ENCODE measurements around the gene GRB10. TPM values are rescaled to one million over a fixed set of nuclear protein-coding genes. Genes with fewer than 3 reads are reported as not detected.

The GRB10 gene
- total and polyA plus RNA-seq, 11 donors = 14.7 to 38.2 (median 28.0) TPM

DNA sequence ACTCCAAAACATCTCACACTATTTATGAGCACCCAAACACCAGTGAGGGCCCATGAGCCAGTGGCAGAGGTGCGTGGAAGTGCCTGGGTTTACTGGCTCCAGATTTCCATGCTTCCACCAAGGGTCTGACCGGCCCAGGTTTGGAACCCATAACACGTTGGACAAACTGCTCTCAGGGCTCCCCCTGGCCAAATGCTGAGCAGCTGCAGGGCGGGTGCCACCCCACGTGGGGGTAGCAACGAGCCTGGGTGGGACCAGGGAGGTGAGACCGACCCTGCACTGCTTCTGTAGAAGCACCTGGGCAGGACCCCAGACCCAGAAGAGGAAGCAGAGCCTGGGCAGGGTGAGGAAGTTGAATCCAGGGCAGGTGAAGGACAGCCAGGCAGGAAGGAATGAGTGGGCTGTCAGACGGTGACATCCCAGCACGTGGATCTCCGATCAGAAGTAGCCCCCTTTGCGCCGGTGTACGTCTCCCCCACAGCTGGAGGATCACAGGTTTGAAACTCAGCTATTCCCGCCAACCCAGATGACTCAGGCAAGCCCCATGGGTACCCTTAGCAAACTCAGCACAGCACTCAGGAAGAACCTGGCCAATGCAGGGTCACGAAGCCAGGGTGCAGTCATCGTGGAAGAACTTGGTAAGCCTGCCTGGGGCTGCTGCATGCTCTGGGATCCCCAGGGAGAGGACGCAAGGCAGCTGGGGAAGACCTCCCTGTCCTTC, 117.1 kb downstream of the GRB10 start:
- WGBS, 4 donors = 69 to 78% (median 74%) methylated on average over 13 to 17 of the region's 17 CpGs
- Histone ChIP-seq H3K9me3 (no peaks in the 10 kb centered on the region), H3K4me1 (peaks cover 2 to 94% (median 78%) of the 10 kb centered on the region in 12 donors), H3K4me3 (no peak overlapping the region), H3K36me3 (peaks cover 0 to 27% (median 5%) of the 10 kb centered on the region in 9 donors), H3K27me3 (no peaks in the 10 kb centered on the region), H3K27ac (peak overlapping the region in 6 of 12 donors; percentile 14 to 83 (median 62))
- ATAC-seq (no peak), DNase-seq (peak in 1 of 5 donors; percentile 48)
- intact Hi-C loops (cut with DNase I) = loop anchor here in 2 of 10 donors (2.0 to 5.0 kb wide), 2 partner anchors 33 to 43 kb away; no protein-coding TSS in a partner anchor
- TF ChIP-seq, protein P1, sequence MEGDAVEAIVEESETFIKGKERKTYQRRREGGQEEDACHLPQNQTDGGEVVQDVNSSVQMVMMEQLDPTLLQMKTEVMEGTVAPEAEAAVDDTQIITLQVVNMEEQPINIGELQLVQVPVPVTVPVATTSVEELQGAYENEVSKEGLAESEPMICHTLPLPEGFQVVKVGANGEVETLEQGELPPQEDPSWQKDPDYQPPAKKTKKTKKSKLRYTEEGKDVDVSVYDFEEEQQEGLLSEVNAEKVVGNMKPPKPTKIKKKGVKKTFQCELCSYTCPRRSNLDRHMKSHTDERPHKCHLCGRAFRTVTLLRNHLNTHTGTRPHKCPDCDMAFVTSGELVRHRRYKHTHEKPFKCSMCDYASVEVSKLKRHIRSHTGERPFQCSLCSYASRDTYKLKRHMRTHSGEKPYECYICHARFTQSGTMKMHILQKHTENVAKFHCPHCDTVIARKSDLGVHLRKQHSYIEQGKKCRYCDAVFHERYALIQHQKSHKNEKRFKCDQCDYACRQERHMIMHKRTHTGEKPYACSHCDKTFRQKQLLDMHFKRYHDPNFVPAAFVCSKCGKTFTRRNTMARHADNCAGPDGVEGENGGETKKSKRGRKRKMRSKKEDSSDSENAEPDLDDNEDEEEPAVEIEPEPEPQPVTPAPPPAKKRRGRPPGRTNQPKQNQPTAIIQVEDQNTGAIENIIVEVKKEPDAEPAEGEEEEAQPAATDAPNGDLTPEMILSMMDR (IDR thresholded peaks at IDR 0.05) = no peak
- no peak for TF ChIP-seq POLR2A (IDR thresholded peaks at IDR 0.05)

DNA sequence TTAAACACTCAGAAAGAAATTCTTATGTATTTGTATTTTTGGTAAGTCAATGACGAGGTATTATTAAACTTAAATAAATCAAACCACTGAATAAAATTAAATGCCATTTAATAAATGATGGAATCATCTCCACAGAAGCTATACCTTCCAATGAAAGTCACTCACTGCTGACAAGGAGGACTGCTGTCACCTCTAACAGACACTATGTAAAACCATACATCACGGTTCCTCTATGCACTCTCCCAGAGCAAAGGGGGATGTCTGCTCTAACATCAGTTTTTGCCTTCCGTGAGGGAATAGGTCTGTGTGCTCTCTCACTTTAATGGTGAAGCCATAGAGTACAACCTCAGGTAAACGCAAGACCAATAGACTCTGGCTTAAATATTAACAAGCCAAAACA, 117.8 kb downstream of the GRB10 start:
- H3K4me1 ChIP-seq = peaks cover 2 to 99% (median 81%) of the 10 kb centered on the region in 12 donors
- ATAC-seq (no peak), DNase-seq (no peak)
- H3K4me3 ChIP-seq = no peak overlapping the region
- intact Hi-C loops (cut with DNase I) = loop anchor here in 1 of 10 donors (5.0 kb wide), 1 partner anchor 33 kb away; no protein-coding TSS in a partner anchor
- peaks cover 0 to 25% (median 5%) of the 10 kb centered on the region in 9 donors for H3K36me3 ChIP-seq
- no peaks in the 10 kb centered on the region for H3K9me3 ChIP-seq
- H3K27ac ChIP-seq = peak overlapping the region in 4 of 12 donors; percentile 32 to 76 (median 40)
- no peak for TF ChIP-seq POLR2A (IDR thresholded peaks at IDR 0.05)
- TF ChIP-seq, protein P1 (IDR thresholded peaks at IDR 0.05) = no peak
- no peaks in the 10 kb centered on the region for H3K27me3 ChIP-seq
- WGBS, 4 donors = 89 to 91% (median 90%) methylated on average over 4 of the region's 4 CpGs

DNA sequence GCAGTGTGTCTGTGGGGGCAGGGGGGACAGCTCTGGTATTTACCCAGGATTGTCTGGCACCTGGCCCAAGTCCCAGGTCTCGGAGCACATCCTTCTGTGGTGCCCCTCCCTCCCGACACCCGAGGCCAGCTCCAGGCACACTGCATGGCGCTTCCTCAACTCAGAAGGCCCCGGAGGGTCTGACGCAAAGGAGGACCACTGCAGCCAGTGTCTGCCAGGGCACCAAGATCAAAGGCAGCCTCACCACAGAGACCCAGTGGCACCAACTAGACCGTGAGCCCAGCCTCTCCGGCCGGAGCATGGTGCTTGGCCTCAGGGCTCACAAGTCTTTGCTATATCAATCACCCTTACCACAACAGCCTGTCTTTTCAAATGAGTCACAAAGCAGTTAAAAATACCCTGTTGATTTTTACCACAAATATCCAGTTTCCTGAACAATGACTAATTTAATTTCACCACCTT, 118.2 kb downstream of the GRB10 start:
- DNase-seq (no peak), ATAC-seq (no peak)
- H3K9me3 ChIP-seq = no peaks in the 10 kb centered on the region
- no peak overlapping the region for H3K4me3 ChIP-seq
- 80 to 84% (median 82%) methylated on average over 9 of the region's 9 CpGs for WGBS, 4 donors
- H3K36me3 ChIP-seq = peaks cover 0 to 22% (median 5%) of the 10 kb centered on the region in 9 donors
- H3K27ac ChIP-seq = peak overlapping the region in 4 of 12 donors; percentile 6 to 47 (median 32)
- TF ChIP-seq POLR2A (IDR thresholded peaks at IDR 0.05) = no peak
- TF ChIP-seq, protein P1 (IDR thresholded peaks at IDR 0.05) = no peak
- intact Hi-C loops (cut with DNase I) = no loop called here
- peaks cover 2 to 99% (median 79%) of the 10 kb centered on the region in 12 donors for H3K4me1 ChIP-seq
- H3K27me3 ChIP-seq = no peaks in the 10 kb centered on the region

DNA sequence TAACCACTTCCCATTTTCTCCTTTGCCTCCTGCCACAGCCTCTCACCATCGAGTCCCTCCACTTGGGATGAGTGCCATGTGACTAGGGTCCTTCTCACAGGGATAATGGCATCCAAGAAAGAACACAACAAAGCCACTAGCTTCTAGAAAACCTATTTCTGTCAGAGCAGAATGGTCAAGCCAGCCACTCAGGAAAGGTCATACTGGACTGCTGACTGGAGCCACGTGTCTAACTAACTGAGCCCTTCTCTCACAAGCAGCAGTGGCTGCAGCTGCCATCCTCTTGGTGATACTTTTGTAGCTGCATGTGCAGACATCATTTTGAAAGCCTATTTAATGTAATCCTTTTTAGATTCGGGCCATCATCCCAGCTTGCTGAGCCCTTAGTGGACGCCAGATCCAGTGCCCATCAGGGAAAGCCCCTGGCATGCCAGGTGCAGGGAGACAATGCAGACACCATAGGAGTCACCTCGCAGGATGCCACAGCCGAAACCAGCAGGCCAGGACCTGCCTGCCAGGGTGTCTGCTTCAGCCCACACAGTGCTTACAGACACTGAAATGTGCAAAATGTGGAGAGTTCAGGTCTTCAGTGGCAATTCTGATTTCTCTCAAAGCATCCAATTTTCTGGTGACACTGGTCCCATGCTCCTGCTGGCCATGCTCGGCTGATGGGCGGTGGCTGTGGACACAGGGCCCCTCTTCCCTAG, 119.1 kb downstream of the GRB10 start:
- Histone ChIP-seq H3K4me3 (no peak overlapping the region), H3K27ac (peak overlapping the region in 5 of 12 donors; percentile 0 to 47 (median 32)), H3K36me3 (peaks cover 0 to 18% (median 5%) of the 10 kb centered on the region in 9 donors), H3K9me3 (no peaks in the 10 kb centered on the region), H3K27me3 (no peaks in the 10 kb centered on the region), H3K4me1 (peaks cover 2 to 96% (median 74%) of the 10 kb centered on the region in 12 donors)
- no peak for TF ChIP-seq POLR2A (IDR thresholded peaks at IDR 0.05)
- TF ChIP-seq, protein P1 (IDR thresholded peaks at IDR 0.05) = no peak
- no peak for ATAC-seq
- DNase-seq = no peak
- 74 to 84% (median 83%) methylated on average over 4 to 8 of the region's 8 CpGs for WGBS, 4 donors
- intact Hi-C loops (cut with DNase I) = loop anchor here in 1 of 10 donors (2.0 kb wide), 1 partner anchor 33 kb away; no protein-coding TSS in a partner anchor
